Fibroblast of lung (primary cell): ENCODE results near the gene SUGCT. TPM values are rescaled to one million over a fixed set of nuclear protein-coding genes. Genes with fewer than 3 reads are reported as not detected.

ENCODE experiments used
- DNase-seq, 2 donors: peaks; one replicate each; pipeline versions ENCODE4 v3.0.0 to v3.0.0-alpha.2; 2010; ENCODE audit warnings: low read depth in 2 of 2
- H2AFZ ChIP-seq: 2 replicates; pipeline ENCODE4 v1.5.1; 2012; ENCODE audit warnings: low read length, control low read depth, inconsistent platforms
- H3K27ac ChIP-seq: 2 replicates; pipeline ENCODE4 v1.5.1; 2011; ENCODE audit warnings: low read length, control low read depth; ENCODE audit not compliant: insufficient read depth
- H3K27me3 ChIP-seq: 2 replicates; pipeline ENCODE4 v1.5.1; 2011; ENCODE audit warnings: mild to moderate bottlenecking, low read length; ENCODE audit not compliant: control insufficient read depth, insufficient read depth
- H3K36me3 ChIP-seq: 2 replicates; pipeline ENCODE4 v1.5.1; 2011; ENCODE audit warnings: low read length; ENCODE audit not compliant: control insufficient read depth, insufficient read depth
- H3K4me1 ChIP-seq: 2 replicates; pipeline ENCODE4 v1.5.1; 2011; ENCODE audit warnings: low read length; ENCODE audit not compliant: control insufficient read depth, insufficient read depth; ENCODE audit errors: extremely low read depth
- H3K4me2 ChIP-seq: 2 replicates; pipeline ENCODE4 v1.5.1; 2011; ENCODE audit warnings: low read length, control low read depth; ENCODE audit not compliant: insufficient read depth; ENCODE audit errors: extremely low read depth
- H3K4me3 ChIP-seq, 4 experiments: fragments of 200-600 bp in 1 of 4; sonication (generic) in 1 of 4; replicated peaks in 1 of 4; 2 replicates each; pipeline ENCODE4 v1.5.1; 2011 to 2016; ENCODE audit warnings: low read length in 4 of 4, low read depth in 3 of 4, mild to moderate bottlenecking in 3 of 4, control low read depth in 2 of 4, inconsistent platforms in 1 of 4, mixed read lengths in 1 of 4; ENCODE audit not compliant: insufficient read depth in 1 of 4; ENCODE audit errors: control extremely low read depth in 1 of 4
- H3K79me2 ChIP-seq: 2 replicates; pipeline ENCODE4 v1.5.1; 2012; ENCODE audit warnings: mild to moderate bottlenecking, low read length, inconsistent platforms; ENCODE audit not compliant: control insufficient read depth, insufficient read depth
- H3K9ac ChIP-seq: 2 replicates; pipeline ENCODE4 v1.5.1; 2011; ENCODE audit warnings: mild to moderate bottlenecking, low read length, control low read depth; ENCODE audit not compliant: insufficient read depth
- H3K9me3 ChIP-seq: 2 replicates; pipeline ENCODE4 v1.5.1; 2012; ENCODE audit warnings: low read depth, low read length; ENCODE audit not compliant: control insufficient read depth, insufficient read depth
- H4K20me1 ChIP-seq: 2 replicates; pipeline ENCODE4 v1.5.1; 2011; ENCODE audit warnings: low read length; ENCODE audit not compliant: control insufficient read depth, insufficient read depth; ENCODE audit errors: extremely low read depth
- EZH2 ChIP-seq: IDR thresholded peaks from 2 replicates; pipeline ENCODE4 v1.5.1; 2012; ENCODE audit warnings: low read length, control low read depth, mild to moderate bottlenecking; ENCODE audit errors: missing control alignments
- polyA plus RNA-seq, 2 donors: library from polyadenylated mRNA; depleted of rRNA in 1 of 2; stranded (reverse) in 1 of 2; unstranded in 1 of 2; fragments of >200 nt; gene quantifications; 2 replicates each; pipeline ENCODE4 v1.2.1, GENCODE V29; 2011 to 2012; ENCODE audit warnings: missing spikeins in 1 of 2
- total RNA-seq: library from RNA; depleted of rRNA; stranded (reverse); fragments of >200 nt; gene quantifications from 2 replicates; pipeline ENCODE4 v1.2.1, GENCODE V29; 2014
- TF ChIP-seq, protein P1 (sequence below), 2 donors: IDR thresholded peaks in 1 of 2; conservative IDR thresholded peaks in 1 of 2; 1 replicate in 1 of 2; 2 replicates in 1 of 2; pipeline ENCODE4 v1.5.1; 2011 to 2012; ENCODE audit warnings: low read length in 2 of 2, control low read depth in 1 of 2, inconsistent platforms in 1 of 2, low read depth in 1 of 2, mild to moderate bottlenecking in 1 of 2

SUGCT gene
- total and polyA plus RNA-seq, 2 donors (not counting 1 experiment from before 2014, with no cell fraction given): 8.4 to 16.5 TPM

DNA sequence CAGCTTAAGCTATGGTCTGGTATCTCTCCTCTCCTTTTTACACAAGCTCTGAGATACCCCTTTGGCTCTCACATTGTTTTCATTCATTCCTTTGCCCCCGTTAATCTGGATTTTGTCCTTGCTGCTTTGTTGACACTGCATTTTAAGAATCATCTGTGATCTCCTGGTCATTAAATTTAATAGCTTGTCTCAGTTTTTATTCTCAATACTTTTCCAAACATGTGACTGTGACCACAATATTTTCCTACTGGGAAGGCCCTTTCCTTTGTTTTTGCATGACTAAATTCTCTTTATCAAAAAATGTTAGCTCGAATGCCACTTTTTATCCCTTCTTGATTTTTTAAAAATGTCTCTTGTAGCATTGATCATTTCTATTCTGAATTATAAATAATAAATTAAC is 171.2 kb downstream of the SUGCT start:
- H3K36me3 ChIP-seq: no peaks in the 10 kb centered on the region
- no peaks in the 10 kb centered on the region for H3K27me3 ChIP-seq
- no peak overlapping the region for H3K9ac ChIP-seq
- no peak overlapping the region for H3K4me3 ChIP-seq
- peak in 1 of 2 donors; percentile 53 for DNase-seq
- no peaks in the 10 kb centered on the region for H3K9me3 ChIP-seq
- no peaks in the 10 kb centered on the region for H3K79me2 ChIP-seq
- H3K4me2 ChIP-seq: no peak overlapping the region
- no peak overlapping the region for H3K27ac ChIP-seq
- no peaks in the 10 kb centered on the region for H3K4me1 ChIP-seq
- no peaks in the 10 kb centered on the region for H4K20me1 ChIP-seq
- no peak overlapping the region for H2AFZ ChIP-seq
- TF ChIP-seq, protein P1, sequence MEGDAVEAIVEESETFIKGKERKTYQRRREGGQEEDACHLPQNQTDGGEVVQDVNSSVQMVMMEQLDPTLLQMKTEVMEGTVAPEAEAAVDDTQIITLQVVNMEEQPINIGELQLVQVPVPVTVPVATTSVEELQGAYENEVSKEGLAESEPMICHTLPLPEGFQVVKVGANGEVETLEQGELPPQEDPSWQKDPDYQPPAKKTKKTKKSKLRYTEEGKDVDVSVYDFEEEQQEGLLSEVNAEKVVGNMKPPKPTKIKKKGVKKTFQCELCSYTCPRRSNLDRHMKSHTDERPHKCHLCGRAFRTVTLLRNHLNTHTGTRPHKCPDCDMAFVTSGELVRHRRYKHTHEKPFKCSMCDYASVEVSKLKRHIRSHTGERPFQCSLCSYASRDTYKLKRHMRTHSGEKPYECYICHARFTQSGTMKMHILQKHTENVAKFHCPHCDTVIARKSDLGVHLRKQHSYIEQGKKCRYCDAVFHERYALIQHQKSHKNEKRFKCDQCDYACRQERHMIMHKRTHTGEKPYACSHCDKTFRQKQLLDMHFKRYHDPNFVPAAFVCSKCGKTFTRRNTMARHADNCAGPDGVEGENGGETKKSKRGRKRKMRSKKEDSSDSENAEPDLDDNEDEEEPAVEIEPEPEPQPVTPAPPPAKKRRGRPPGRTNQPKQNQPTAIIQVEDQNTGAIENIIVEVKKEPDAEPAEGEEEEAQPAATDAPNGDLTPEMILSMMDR (conservative IDR thresholded peaks at IDR 0.05 in 1 of 2, IDR thresholded peaks at IDR 0.05 in 1 of 2; ENCODE audit: low read depth in 1 of 2, low read length in 2 of 2): no peak
- no peak for TF ChIP-seq EZH2

DNA sequence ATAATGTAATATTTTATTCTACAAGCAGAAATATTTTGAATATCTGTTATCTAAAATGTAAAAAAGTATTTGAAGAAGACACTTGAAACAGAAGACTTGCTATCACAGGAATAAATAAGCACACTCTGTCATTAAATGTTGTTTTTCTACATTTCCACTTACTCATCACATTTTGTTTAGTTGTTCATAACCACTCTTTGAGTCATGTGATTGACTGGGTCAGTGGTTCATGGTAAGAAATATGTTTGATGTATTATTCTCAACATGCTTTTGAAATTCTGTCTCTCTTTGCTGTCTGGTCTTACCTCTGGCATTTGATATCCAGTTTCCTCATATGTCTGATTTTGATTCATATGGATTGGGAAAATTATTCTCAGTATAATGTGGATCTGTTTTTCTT is 171.8 kb downstream of the SUGCT start:
- Histone ChIP-seq H3K27ac (no peak overlapping the region), H3K36me3 (no peaks in the 10 kb centered on the region), H2AFZ (no peak overlapping the region), H3K4me1 (no peaks in the 10 kb centered on the region), H3K9ac (no peak overlapping the region), H3K4me2 (no peak overlapping the region), H3K27me3 (no peaks in the 10 kb centered on the region), H3K4me3 (no peak overlapping the region), H3K79me2 (no peaks in the 10 kb centered on the region), H4K20me1 (no peaks in the 10 kb centered on the region), H3K9me3 (no peaks in the 10 kb centered on the region)
- DNase-seq: peak; percentile 46 to 81
- TF ChIP-seq, protein P1 (conservative IDR thresholded peaks at IDR 0.05 in 1 of 2, IDR thresholded peaks at IDR 0.05 in 1 of 2; ENCODE audit: low read depth in 1 of 2, low read length in 2 of 2): no peak
- TF ChIP-seq EZH2: no peak

DNA sequence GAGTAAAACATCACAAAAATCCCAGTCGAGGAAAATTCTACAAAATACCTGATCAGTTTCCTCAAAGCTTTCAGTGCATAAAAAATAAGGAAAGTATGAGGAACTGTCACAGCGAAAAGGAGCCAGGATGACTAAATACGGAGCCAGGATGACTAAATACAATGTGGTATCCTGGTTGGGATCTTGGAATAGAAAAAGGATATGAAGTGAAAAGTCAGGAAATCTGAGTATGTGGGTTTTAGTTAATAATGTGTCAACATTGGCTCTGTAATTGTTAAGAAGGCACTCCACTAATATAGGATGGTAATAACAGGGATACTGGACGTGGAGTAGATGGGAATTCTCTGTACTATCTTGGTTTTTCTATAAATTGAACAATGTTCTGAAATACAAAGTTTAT is 175.5 kb downstream of the SUGCT start:
- no peak overlapping the region for H3K4me3 ChIP-seq
- no peaks in the 10 kb centered on the region for H3K4me1 ChIP-seq
- H3K27me3 ChIP-seq: no peaks in the 10 kb centered on the region
- no peaks in the 10 kb centered on the region for H3K36me3 ChIP-seq
- TF ChIP-seq EZH2: no peak
- TF ChIP-seq, protein P1 (conservative IDR thresholded peaks at IDR 0.05 in 1 of 2, IDR thresholded peaks at IDR 0.05 in 1 of 2; ENCODE audit: low read depth in 1 of 2, low read length in 2 of 2): no peak
- H3K27ac ChIP-seq: no peak overlapping the region
- DNase-seq: peak in 1 of 2 donors; percentile 78
- H3K4me2 ChIP-seq: no peak overlapping the region
- no peaks in the 10 kb centered on the region for H3K79me2 ChIP-seq
- H2AFZ ChIP-seq: no peak overlapping the region
- H4K20me1 ChIP-seq: no peaks in the 10 kb centered on the region
- no peaks in the 10 kb centered on the region for H3K9me3 ChIP-seq
- H3K9ac ChIP-seq: no peak overlapping the region
